Measurements from ENCODE around the gene CRISP2.
A peak's percentile ranks its signal among the peaks of the same experiment; 100 is the strongest.
"Not testable (repeated sequence)": the region's sequence is repeated elsewhere in the genome, so short reads cannot be mapped to it uniquely, and the experiment has no call there.

CRISP2 gene

DNA sequence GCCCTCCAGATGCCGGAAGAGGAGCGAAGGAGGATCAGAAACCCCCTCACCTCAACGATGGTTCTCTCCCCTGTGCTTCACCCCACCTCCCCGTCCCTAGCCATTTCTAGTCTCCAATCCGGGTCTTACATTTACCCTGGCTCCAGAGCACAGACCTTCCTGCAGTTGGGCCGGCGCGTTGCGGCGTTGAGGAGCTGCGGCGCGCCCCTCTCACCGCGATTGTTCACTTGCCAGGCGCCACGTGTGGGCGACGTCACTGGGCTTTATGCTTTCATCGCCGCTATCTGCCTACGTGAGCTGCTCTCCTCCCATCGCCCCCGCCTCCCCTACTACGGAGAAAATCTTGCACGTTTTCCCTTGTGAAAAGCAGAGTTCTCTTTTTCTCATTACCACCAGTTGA, at the start of gene CRISP2:
Gene CRISP2 (minus strand): TSS at position 198 of the 400 bp plus-strand sequence. CDS start 4,347 bp downstream, outside the sequence.
- FAIRE-seq: no peak

DNA sequence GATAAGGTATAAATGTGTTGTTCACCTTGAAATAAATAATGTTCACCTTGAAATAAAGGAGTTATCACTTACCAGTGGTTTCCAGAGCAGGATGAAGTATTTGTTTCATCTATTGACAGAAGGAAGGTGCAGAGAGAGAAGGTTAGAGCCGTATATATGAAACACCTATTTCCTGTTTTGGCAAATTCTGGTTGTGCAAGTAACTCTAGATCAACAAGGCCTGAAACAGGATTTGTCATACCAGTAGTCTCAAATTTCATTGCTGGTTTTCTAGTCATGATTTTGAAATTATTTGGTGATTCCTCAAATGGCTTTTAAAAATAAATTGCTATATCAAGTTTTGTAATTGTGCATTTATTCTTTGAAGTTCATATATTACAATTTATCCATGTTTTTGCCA, 30.9 kb upstream of the CRISP2 start, which contains the start of gene CRISP3:
Gene CRISP3 (minus strand): TSS at position 130 of the 400 bp plus-strand sequence. CDS start 21 bp downstream, at position 109.
- no peak for FAIRE-seq

GRCh38 chr6:49743429-49743828, 30.1 kb upstream of the CRISP2 start:
- FAIRE-seq: no peak

- FAIRE-seq: no peak
These were observed 26.1 kb upstream of the CRISP2 start for GRCh38 chr6:49739423-49739822.

DNA sequence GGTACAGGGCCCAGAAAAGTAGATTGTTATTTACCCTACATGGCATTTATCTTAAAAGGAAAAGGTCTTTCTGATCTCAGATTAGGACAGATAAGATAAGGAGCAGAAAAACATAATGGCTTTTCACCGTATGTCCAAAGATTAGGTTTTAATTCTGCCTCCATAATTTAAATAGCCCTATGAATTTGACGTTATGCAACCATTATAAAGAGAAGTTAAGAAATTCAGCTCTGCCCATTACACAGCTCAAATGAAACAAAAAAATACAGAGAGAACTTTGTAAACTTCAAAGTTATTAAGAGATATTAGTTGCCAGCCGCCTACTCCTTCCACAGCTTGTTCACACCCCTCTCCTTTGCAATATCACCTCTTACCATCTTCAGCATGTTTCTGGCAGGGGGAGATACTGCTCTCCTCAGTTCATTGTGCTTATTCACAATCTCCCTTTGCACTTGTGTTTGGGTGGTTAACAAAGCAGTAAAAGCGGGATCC, 22.7 kb upstream of the CRISP2 start:
- FAIRE-seq: no peak

GRCh38 chr6:49733680-49734079, 20.3 kb upstream of the CRISP2 start:
- FAIRE-seq: no peak

DNA sequence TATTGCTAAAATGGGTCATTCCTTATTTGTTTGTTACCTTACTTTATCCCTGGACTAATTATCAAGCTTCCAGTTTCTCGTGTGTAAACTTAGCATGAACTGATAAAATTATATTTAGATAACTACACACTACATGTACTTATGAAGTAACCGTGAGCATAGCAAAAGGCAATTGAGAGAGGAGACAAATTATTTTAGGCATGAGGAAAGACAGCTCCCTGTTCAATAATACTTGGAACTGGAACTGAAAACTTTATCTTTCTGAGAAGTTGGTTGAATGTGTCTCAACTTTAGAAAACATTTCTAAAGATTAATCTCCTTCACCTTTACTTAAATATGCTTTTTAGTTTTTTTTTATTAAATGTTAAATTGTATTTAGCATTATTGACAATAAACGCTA, 19.4 kb upstream of the CRISP2 start:
- no peak for FAIRE-seq

- FAIRE-seq: no peak
These were observed 16.9 kb upstream of the CRISP2 start for GRCh38 chr6:49730251-49730650.

DNA sequence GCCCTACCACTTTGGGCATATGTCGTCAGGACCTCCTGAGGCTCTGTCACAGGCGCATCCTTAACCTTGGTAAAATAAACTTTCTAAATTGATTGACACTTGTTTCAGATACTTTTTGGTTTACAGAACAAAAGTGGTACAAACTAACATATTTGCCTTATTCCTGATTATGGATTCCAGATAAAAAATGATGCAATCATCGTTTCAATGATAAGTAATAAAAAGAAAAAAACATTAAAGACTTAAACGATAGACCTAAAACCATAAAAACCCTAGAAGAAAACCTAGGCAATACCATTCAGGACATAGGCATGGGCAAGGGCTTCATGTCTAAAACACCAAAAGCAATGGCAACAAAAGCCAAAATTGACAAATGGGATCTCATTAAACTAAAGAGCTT, 10.6 kb upstream of the CRISP2 start:
- not testable (repeated sequence) for FAIRE-seq

DNA sequence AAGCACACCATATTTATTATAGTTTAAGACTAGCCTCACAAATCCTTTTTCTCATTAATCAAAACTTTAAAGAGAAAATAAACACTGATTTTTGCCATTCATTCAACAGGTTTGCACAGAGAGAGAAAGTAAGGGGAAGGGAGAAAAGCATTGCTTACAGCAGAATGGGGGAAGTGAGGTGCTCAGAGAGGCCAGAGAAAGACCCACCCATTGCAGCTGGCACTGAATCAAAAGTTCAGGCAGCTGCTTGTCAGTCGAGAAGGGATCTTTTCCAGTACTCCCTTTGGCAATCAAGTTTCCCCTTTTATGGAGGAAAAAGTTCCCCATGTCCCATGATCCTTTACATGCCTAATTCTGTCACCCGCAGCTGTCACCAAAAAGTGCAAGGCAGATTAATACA, 8.0 kb upstream of the CRISP2 start:
- FAIRE-seq: no peak

DNA sequence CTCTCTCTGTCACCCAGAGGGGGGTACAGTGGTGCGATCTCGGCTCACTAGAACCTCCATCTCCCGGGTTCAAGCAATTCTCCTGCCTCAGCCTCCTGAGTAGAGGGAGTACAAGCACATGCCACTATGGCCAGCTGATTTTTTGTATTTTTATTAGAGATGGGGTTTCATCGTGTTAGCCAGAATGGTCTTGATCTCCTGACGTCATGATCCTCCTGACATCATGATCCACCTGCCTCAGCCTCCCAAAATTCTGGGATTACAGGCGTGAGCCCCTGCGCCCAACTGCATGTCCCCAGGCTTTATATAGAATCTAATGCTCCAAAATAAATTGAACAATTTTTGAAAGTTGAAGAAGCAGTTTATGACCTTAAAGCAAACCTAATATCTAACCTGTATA, 7.0 kb upstream of the CRISP2 start:
- no peak for FAIRE-seq

DNA sequence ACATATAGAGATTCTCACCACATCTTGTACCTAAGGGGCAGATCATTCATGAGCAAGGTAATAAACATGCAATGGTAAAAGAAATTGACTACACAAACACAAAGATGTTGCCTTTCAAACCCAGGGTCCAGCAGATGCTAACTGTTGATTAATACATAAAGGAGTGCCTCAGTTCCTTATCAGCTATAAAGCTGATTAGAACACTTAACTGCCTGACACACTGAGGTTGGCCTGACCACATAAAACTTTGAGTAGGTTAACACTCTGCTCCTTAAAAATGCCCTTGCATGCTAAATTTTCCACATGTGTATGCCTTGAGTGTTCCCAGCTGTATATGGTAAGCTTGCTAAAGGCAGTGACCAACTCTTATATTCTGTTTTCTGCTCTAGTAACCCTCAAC, 14.9 kb downstream of the CRISP2 start:
- no peak for FAIRE-seq

DNA sequence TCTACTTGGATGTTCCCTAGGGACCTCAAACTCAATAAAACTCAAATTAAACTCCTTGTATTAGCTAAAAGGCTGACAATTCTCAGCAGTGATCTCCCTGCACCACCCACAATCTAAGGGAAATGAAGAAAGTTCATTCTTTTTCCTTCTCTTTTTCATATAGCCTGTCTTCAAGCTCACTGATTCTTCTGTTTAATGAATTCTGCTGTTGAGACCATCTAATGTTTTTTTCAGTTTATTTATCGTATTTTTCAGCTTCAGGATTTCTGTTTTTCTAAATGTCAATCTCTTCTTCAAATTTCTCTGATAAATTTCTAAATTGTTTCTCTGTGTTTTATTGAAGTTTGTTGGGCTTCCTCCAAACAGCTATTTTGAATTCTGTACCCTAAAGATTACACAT, 19.8 kb downstream of the CRISP2 start:
- no peak for FAIRE-seq

DNA sequence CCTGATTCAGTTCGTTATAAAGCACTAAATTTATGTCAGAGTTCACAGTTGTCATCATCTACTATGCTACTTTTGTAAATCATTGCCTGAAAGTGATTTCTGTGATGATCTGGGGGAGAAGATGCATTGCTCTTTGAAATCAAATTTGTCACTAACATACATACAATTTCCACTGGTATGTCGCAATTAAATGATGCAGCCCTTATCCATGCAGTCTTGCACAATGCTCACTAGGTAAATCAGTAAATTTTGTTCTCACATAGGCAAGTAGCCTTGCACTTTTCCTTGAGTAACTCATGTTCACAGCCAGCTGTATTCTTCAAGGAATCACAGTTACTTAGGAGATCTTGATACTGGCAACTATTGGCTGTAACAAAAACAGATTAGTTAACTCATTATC, 20.8 kb downstream of the CRISP2 start:
- no peak for FAIRE-seq

DNA sequence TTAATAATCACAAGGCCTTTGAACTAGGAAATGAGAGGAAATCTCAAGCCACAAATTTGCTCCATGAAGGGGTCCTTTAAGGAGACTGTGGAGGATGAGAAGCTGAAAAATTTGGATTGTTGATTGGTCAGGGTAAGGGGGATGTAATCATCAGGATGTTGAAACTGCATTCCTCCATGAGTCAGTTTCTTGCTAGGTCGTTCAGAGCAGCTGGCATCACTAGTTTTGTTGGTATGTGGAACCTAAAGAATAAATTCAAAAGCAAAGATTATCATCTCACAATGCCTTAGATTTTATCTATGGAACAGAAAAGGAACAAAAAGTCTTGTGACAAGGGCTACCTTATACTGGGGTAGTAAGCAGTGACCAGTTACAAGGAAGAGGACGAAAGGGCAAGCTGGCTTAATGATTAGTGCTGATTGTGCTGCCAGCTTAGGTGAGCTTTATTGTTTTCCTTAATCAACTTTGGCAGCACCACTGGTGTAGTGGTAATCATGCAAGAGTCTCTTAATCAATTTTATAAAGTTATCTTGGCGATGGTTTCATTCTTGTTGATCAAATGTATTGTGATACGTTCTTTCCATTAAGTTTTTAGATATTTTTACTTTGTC, 36.6 kb downstream of the CRISP2 start:
- no peak for FAIRE-seq

- FAIRE-seq: no peak
These were observed 37.5 kb downstream of the CRISP2 start for GRCh38 chr6:49675816-49676215.

DNA sequence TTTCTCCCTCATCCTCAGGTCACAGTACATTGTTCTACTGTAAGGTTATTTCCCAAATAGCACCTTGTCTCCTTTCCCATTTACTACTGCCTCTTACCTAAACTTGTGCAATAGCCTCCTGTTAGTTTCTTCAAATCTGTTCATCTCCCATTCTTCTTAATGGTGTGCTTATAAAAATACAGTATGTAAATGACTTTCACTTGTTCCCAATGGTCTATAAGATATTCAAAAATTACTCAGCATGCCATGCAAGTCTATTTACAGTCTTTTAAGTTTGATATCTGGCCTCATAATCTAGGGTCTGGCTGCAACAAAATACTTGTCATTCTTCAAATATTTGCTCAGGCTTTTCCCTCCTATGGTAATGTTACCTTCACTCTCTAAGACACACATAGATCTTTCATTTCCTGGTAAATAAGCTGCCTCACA, 45.2 kb downstream of the CRISP2 start:
- no peak for FAIRE-seq

GRCh38 chr6:49666930-49667757, 46.2 kb downstream of the CRISP2 start:
- FAIRE-seq: no peak

- FAIRE-seq: no peak
These were observed 46.9 kb downstream of the CRISP2 start for GRCh38 chr6:49666480-49666879.

- FAIRE-seq: no peak
These were observed 48.5 kb downstream of the CRISP2 start for GRCh38 chr6:49664817-49665216.

GRCh38 chr6:49664054-49664453, 49.3 kb downstream of the CRISP2 start:
- not testable (repeated sequence) for FAIRE-seq

GRCh38 chr6:49662892-49663261, 50.5 kb downstream of the CRISP2 start:
- FAIRE-seq: no peak

DNA sequence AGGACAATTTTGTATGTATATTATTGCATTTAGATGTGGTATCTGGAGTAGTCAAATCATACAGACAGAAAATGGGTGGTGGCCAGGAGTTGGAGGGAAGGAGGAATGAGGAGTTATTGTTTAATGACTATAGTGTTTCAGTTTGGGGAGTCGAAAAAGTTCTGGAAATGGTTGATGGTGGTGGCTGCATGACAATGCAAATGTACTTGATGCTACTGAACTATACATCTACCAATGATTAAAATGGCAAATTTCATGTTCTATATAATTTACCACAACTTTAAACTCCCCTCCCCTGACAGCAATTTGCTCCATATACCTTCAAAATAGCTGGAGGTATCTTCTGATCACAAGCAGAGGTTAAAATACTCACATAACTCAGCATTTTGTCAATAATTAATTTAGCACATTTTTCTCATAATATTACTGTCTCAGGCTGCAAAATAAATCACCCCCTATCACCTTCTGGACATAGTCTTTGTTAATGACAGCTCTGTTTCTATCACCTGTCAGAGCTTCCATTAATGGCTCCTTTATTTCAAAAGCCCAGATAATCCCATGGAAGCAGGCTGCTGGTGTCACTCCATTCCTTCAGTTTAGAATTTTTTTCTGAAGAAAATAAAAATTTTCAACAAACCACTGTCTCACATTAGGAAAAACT, 51.0 kb downstream of the CRISP2 start:
- no peak for FAIRE-seq

GRCh38 chr6:49653942-49654341, 59.4 kb downstream of the CRISP2 start:
- peak; percentile 98 for FAIRE-seq
